ENCODE measurements around the gene HOXD1.

HOXD1 gene

DNA sequence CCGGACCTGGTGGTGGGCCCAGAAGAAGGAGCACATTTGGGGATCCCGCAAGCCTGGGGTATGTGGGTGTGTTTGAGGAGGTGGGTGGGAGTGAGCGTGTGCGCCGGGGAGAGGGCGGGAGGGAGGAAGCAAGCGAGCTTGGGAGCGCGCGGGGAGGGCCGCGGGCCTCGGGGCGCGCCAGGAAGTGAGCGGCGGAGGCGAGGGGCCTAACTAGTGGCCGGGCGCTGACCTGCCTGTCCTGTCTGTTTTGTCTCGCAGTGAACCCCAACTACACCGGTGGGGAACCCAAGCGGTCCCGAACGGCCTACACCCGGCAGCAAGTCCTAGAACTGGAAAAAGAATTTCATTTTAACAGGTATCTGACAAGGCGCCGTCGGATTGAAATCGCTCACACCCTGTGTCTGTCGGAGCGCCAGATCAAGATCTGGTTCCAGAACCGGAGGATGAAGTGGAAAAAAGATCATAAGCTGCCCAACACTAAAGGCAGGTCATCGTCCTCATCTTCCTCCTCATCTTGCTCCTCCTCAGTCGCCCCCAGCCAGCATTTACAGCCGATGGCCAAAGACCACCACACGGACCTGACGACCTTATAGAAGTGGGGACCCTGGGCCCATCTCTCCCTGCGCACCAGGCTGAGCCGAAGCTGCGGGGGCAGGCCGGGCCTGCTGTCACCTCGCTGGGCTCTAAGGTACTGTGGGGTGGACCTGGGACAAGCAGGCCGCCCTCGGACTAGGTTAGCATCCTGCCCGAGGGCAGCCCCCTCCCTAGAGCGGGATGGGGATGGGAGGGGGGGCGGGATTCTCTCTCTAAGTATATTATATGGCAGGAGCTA, 35.9 kb upstream of the HOXD1 start:
- TF ChIP-seq, protein P1, sequence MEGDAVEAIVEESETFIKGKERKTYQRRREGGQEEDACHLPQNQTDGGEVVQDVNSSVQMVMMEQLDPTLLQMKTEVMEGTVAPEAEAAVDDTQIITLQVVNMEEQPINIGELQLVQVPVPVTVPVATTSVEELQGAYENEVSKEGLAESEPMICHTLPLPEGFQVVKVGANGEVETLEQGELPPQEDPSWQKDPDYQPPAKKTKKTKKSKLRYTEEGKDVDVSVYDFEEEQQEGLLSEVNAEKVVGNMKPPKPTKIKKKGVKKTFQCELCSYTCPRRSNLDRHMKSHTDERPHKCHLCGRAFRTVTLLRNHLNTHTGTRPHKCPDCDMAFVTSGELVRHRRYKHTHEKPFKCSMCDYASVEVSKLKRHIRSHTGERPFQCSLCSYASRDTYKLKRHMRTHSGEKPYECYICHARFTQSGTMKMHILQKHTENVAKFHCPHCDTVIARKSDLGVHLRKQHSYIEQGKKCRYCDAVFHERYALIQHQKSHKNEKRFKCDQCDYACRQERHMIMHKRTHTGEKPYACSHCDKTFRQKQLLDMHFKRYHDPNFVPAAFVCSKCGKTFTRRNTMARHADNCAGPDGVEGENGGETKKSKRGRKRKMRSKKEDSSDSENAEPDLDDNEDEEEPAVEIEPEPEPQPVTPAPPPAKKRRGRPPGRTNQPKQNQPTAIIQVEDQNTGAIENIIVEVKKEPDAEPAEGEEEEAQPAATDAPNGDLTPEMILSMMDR (IDR thresholded peaks at IDR 0.05): no peak
- H3K4me1 Mint-ChIP-seq: peaks cover 76% of the 10 kb centered on the region
- no peak for DNase-seq
- H3K36me3 Mint-ChIP-seq (ENCODE audit: low read depth): peaks cover 73% of the 10 kb centered on the region
- H3K4me3 Mint-ChIP-seq: peak overlapping the region; percentile 88
- peak overlapping the region; percentile 99 for H3K27ac Mint-ChIP-seq
- no peaks in the 10 kb centered on the region for H3K27me3 Mint-ChIP-seq (ENCODE audit: low read depth, poor library complexity)
- H3K9me3 Mint-ChIP-seq: no peaks in the 10 kb centered on the region

DNA sequence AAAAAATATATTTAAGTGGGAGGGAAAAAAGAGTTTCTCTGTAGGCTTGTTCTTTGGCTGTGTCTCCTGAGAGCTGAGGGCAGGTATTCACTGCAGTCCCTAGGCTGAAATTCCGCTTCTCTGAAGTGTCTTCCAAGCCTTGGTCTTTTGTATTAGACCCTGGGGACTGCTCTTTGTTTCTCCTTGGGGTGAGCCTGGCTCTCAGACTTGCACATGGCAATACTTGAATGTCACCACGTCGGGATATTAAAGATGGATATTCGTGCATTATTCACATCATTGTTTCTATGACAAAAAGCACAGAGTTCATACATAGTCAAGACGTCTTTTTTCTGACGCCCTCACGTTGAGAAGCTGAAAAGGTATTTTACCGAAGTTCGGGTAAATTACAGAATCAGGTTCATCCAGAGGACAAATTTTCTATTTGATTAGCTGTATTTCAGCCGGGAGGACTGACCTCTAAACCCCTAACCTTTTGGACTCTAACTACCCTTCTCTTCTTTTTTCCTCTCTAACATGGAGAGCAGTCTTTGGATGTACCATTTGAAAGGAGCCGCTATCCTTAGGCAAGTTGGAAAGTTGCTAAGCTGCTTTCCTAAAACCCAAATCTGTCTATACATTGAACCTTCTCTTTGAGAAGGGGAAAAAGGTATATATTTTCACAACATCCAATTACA, 33.8 kb upstream of the HOXD1 start:
- no peak for DNase-seq
- Mint-ChIP-seq H3K9me3 (no peaks in the 10 kb centered on the region), H3K36me3 (ENCODE audit: low read depth) (peaks cover 51% of the 10 kb centered on the region), H3K4me3 (peak overlapping the region; percentile 88), H3K27me3 (ENCODE audit: low read depth, poor library complexity) (no peaks in the 10 kb centered on the region), H3K27ac (peak overlapping the region; percentile 99), H3K4me1 (peaks cover 84% of the 10 kb centered on the region)
- TF ChIP-seq, protein P1 (IDR thresholded peaks at IDR 0.05): no peak

DNA sequence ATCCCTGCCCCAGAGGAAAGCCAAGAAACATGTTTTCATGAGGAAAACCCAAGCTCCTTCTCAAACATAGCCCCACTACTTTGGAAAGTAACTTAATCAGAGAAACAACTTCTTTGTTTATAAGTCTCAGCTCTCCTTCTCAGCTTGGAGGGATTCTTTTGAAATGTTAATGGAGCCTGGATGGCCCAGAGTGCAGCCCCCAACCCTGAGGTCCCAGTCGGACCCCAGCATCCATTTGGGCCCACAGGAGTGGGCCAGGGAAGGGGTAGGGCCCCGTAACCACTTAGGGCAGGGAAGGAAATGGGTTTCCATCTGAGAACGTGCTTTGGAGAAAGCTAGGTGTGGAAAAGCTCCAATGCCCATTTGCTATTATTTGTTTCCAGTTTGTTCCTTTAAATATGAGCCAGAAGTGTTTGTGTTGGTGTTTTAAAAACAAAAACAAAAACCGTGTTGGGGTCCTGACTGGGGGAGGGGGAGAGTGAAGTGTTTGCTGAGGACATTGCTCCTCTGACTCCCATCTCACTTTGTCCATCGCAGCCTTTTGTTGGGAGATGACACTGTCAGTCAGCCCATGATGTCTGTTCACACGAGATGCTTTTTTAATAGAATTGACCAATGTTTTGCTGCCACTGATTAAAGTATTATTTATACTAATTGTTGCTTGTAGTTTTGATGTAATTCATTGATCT, 33.0 kb upstream of the HOXD1 start:
- H3K4me3 Mint-ChIP-seq: peak overlapping the region; percentile 88
- no peak for DNase-seq
- no peaks in the 10 kb centered on the region for H3K27me3 Mint-ChIP-seq (ENCODE audit: low read depth, poor library complexity)
- peaks cover 44% of the 10 kb centered on the region for H3K36me3 Mint-ChIP-seq (ENCODE audit: low read depth)
- peaks cover 81% of the 10 kb centered on the region for H3K4me1 Mint-ChIP-seq
- H3K27ac Mint-ChIP-seq: peak overlapping the region; percentile 99
- H3K9me3 Mint-ChIP-seq: no peaks in the 10 kb centered on the region
- TF ChIP-seq, protein P1 (IDR thresholded peaks at IDR 0.05): no peak

DNA sequence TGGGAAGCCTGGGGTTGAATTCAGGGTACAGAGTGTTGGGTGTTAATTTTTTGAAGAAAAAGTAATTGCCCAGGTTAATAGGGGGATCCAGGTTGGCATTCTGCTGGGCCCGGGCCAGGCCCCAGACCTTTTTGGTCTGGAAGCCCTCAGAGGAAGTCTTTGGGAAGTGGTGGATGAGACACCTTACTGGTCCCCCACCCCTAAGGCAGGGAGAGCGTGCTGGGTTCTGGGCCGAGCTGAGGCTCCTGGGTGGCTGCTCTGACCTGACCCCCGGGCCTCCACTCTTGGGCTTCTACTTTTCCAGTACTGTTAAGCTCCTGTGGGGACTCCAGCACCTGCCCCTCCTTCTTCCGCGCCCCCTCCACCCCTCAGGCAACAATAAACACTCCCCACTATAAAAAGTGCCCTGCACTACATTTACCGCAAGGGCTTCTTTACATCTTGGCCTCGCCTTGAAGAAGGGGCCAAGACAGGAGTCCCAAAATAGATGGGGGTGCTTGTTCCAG, 32.1 kb upstream of the HOXD1 start:
- no peak for DNase-seq
- TF ChIP-seq, protein P1 (IDR thresholded peaks at IDR 0.05): no peak
- Mint-ChIP-seq H3K27ac (peak overlapping the region; percentile 99), H3K27me3 (ENCODE audit: low read depth, poor library complexity) (no peaks in the 10 kb centered on the region), H3K36me3 (ENCODE audit: low read depth) (peaks cover 36% of the 10 kb centered on the region), H3K4me3 (peak overlapping the region; percentile 88), H3K4me1 (peaks cover 82% of the 10 kb centered on the region), H3K9me3 (no peaks in the 10 kb centered on the region)

DNA sequence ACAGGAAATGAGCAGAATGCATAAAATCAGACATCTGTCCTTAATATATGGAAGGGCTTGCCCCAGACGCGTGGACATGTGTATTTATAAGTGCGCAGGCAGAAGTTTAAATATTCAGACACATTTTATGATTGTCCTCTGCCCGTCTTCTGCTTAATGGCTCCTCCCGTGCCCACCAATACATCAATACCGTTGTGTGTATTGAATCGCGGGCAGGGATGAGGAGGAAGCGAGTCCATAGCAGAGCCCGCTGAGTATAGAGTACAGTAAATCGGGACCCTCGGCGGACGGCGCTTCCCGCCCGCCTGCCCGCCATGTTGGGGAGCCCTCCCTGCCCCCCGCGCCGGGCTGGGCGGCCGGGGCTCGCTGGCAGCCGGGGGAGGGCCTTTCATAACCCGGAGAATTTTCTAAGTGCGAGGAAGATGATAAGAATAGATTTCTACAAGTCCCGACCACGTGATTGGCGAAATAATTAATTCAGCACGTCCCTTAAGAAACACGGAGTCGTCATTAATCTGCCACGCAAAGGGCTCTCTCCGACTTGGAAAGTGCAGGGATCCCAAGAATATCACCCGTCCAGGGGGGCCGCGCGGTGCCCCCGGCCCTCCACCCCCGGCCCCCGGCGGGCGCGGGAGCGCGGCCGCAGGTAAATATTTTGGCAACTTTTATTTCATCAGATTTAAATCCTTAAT, 31.5 kb upstream of the HOXD1 start, which contains the start of gene HOXD3:
HOXD3 (plus strand) TSS at position 501 of the 692 bp plus-strand sequence. CDS start 11,808 bp downstream, outside the sequence.
- TF ChIP-seq, protein P1 (IDR thresholded peaks at IDR 0.05): no peak
- peak within 1 kb of the TSS; percentile 99 for H3K27ac Mint-ChIP-seq
- no peaks in the 10 kb centered on the region for H3K9me3 Mint-ChIP-seq
- no peaks in the 10 kb centered on the region for H3K27me3 Mint-ChIP-seq (ENCODE audit: low read depth, poor library complexity)
- H3K4me1 Mint-ChIP-seq: peaks cover 86% of the 10 kb centered on the region
- peaks cover 34% of the 10 kb centered on the region for H3K36me3 Mint-ChIP-seq (ENCODE audit: low read depth)
- DNase-seq: no peak
- H3K4me3 Mint-ChIP-seq: peak within 1 kb of the TSS; percentile 88

Measured in nephron progenitor cell (in vitro differentiated cells).